ENCODE measurements around the gene NMB. TPM values are rescaled to one million over a fixed set of nuclear protein-coding genes. Genes with fewer than 3 reads are reported as not detected.

NMB gene
- total and polyA plus RNA-seq, 2 of the 13 experiments (the other 11 are each of a cell fraction or from before 2014, with no cell fraction given), result 10.4 to 25.4 TPM

GRCh38 chr15:84702961-84703482, 45.0 kb upstream of the NMB start:
- no peak overlapping the region for H3K27ac ChIP-seq (ENCODE audit: extremely low read length, insufficient read depth, low read length)
- H3K79me2 ChIP-seq (ENCODE audit: insufficient read depth, low read length), result peaks cover 89% of the 10 kb centered on the region
- intact Hi-C loops (cut with micrococcal nuclease; ENCODE audit: unreplicated experiment) (no loop called here), in situ Hi-C loops (cut with HindIII; ENCODE audit: extremely low pct_ligation_motif_present, low pct_unique_long_range_greater_than_20kb) (no loop called here)
- TF ChIP-seq CC2D1A (CRISPR knock-in tag; IDR thresholded peaks at IDR 0.05), result no peak
- no peak for TF ChIP-seq MIXL1 (CRISPR knock-in tag; IDR thresholded peaks at IDR 0.05)
- no peak for TF ChIP-seq XBP1 (CRISPR knock-in tag; IDR thresholded peaks at IDR 0.05)
- no peak for TF ChIP-seq RFXAP (CRISPR knock-in tag; IDR thresholded peaks at IDR 0.05; ENCODE audit: borderline replicate concordance)
- no peak for TF ChIP-seq KMT2B (CRISPR knock-in tag; IDR thresholded peaks at IDR 0.05)
- no peak for TF ChIP-seq ELF3 (CRISPR knock-in tag; IDR thresholded peaks at IDR 0.05)
- TF ChIP-seq MBNL3 (CRISPR knock-in tag; conservative IDR thresholded peaks at IDR 0.05), result no peak
- no peak for TF ChIP-seq ZNF296 (CRISPR knock-in tag; conservative IDR thresholded peaks at IDR 0.05)
- no peak for TF ChIP-seq ONECUT2 (CRISPR knock-in tag; IDR thresholded peaks at IDR 0.05)
- no peak for TF ChIP-seq GLI4 (CRISPR knock-in tag; IDR thresholded peaks at IDR 0.05; ENCODE audit: borderline replicate concordance)
- no peak for TF ChIP-seq E2F2 (CRISPR knock-in tag; IDR thresholded peaks at IDR 0.05; ENCODE audit: borderline replicate concordance)
- TF ChIP-seq ZBTB8A (CRISPR knock-in tag; IDR thresholded peaks at IDR 0.05; ENCODE audit: borderline replicate concordance, low read depth), result no peak
- TF ChIP-seq ZNF777 (CRISPR knock-in tag; IDR thresholded peaks at IDR 0.05), result no peak
- no peak for TF ChIP-seq ISL2 (CRISPR knock-in tag; IDR thresholded peaks at IDR 0.05)
- no peak for TF ChIP-seq HNRNPUL1 (IDR thresholded peaks at IDR 0.05; ENCODE audit: low read depth, low read length)
- TF ChIP-seq RXRB (CRISPR knock-in tag; IDR thresholded peaks at IDR 0.05; ENCODE audit: borderline replicate concordance), result no peak
- TF ChIP-seq ZMAT5 (CRISPR knock-in tag; IDR thresholded peaks at IDR 0.05; ENCODE audit: borderline replicate concordance, low read depth), result no peak
- TF ChIP-seq ZNF382 (CRISPR knock-in tag; IDR thresholded peaks at IDR 0.05; ENCODE audit: borderline replicate concordance), result no peak
- no peak for TF ChIP-seq DBP (CRISPR knock-in tag; IDR thresholded peaks at IDR 0.05; ENCODE audit: not compliant biosample characterization)
- no peak for TF ChIP-seq CENPX (CRISPR knock-in tag; IDR thresholded peaks at IDR 0.05)
- ATAC-seq (no peak), FAIRE-seq (no peak), DNase-seq (ENCODE audit: low spot score) (no peak)
- no peak overlapping the region for H2AFZ ChIP-seq (ENCODE audit: low read length)
- 96% methylated on average over 4 of the region's 4 CpGs for WGBS (ENCODE audit: low lambda C conversion rate)
- no TSS peak for BruUV-seq (replicated peaks)
- no peak overlapping the region for H3K4me2 ChIP-seq (ENCODE audit: low read depth, low read length)
- H4K20me1 ChIP-seq (ENCODE audit: insufficient read depth, low read length), result peaks cover 5% of the 10 kb centered on the region
- H3K27me3 ChIP-seq (ENCODE audit: control insufficient read depth in 1 of 2, insufficient read depth in 2 of 2, low read length in 2 of 2), result no peaks in the 10 kb centered on the region
- H3K36me3 ChIP-seq (replicated peaks in 1 of 2; ENCODE audit: control insufficient read depth in 1 of 2, insufficient read depth in 2 of 2, low read length in 2 of 2), result peaks cover 2 to 10% of the 10 kb centered on the region in 2 experiments; a peak in 3 of 5 replicates
- peaks cover 13% of the 10 kb centered on the region; the same call in 1 of the 2 replicates for H3K4me1 ChIP-seq (ENCODE audit: insufficient read depth, low read length)
- H3K9ac ChIP-seq (ENCODE audit: insufficient read depth, low read depth, low read length), result no peak overlapping the region
- ChIA-PET CTCF (ENCODE audit: low intra/inter-chr PET ratio, low total read pairs) (no interaction called here), POLR2A (interaction anchor here (0.6 to 1.5 kb wide), 2 partner anchors 13 to 115 kb away, joined by 3 to 8 read pairs; partner anchors contain the start of gene SEC11A)
- H3K4me3 ChIP-seq (replicated peaks in 1 of 3; ENCODE audit: insufficient read depth in 1 of 3, low read depth in 2 of 3, low read length in 3 of 3), result no peak overlapping the region
- H3K9me3 ChIP-seq (ENCODE audit: low read length), result no peaks in the 10 kb centered on the region
